DMS 273 (cell line): ENCODE measurements around the gene DPCD.

ENCODE experiments used
- DNase-seq: peaks from one replicate; lab custom pipeline; 2025; ENCODE audit not compliant: unreplicated experiment; lab: John Stamatoyannopoulos, UW

Gene DPCD

DNA sequence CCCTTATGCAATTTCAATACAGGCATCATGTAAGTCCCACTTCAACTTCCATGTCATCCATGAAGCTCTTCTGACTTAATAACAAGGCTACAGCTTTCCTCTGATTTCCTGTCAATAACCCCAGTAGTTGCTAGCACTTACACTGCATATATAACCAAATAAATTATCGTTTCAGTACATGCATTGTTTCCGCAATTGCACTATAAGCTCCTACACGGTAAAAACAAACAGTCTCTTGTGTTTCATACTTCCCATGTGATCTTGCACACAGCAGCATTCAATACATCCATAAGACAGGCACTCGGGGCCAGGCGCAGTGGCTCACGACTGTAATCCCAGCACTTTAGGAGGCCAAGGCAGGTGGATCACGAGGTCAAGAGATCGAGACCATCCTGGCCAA lies 65.4 kb downstream of the DPCD start:
- DNase-seq = no peak

DNA sequence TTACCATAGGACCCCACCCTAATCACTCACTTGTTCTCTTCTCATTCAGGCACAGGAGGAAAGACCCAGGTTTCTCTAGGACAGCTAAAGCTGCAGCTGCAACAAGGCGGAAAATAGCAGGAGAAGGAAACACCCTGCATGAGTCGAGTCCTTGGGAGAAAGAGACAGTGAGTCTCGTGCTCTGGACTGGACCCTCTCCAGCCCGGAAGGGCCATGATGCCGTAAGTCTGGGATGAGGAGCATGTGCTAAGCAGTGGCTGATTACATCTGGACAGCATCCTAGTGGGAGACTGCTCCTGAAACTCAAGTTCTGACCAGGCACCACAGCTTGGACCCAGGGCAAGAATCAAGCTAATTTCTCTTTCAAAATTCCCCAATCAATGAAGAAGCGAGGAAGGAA lies 67.4 kb downstream of the DPCD start:
- DNase-seq = no peak

DNA sequence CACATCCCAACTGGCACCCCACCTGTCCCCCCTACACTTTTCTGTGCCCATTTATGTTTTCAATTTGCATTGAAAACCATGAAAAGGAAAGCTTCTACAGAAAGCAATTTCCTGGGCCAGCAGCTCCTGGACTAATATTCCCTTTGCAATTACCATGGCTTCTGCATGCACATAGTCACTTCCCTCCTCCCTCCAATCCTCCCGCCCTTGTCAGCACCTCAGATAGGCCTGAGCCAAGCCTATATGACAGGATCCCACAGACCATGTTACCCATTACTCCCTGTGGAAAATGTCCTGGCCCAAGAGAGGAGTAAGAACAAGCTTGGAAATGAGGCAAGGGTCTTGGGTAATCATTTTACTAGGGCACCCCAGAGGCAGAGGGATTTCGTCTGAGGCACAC lies 68.8 kb downstream of the DPCD start:
- DNase-seq = no peak

DNA sequence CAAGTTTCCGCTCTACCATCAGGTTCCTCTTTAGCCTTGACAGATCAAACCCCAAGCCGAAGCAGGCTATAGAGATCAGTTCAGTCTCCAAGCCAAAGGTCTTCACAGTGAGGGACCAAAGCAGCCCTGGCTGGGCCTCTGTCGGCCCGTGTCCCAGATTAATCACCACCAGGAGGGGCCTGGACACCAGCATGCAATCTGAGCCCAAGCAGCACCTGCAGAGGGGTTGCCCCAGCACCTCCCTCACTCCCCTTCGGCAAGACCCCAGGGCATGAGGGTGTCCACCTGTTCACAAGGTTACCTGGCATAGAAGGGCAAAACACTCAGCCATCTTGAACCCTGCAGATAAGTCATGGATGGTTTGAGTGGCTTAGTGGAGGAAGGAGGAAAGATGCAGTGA lies 70.9 kb downstream of the DPCD start:
- DNase-seq = no peak
